HAP-1 (cell line): ENCODE measurements around the gene ST14.

Experiments
- DNase-seq, 2 experiments: peaks; one replicate each; pipeline ENCODE4 v3.0.0-alpha.2; 2016 to 2020; ENCODE audit warnings: low spot score in 2 of 2
- H3K27me3 ChIP-seq: fragments of 250-450 bp; sonication (Bioruptor Pico); 2 replicates; pipeline ENCODE4 v1.5.1; 2020; ENCODE audit warnings: low read depth, mild to moderate bottlenecking, moderate library complexity
- H3K36me3 ChIP-seq: fragments of 250-450 bp; sonication (Bioruptor Pico); replicated peaks from 2 replicates; pipeline ENCODE4 v1.5.1; 2020; ENCODE audit warnings: mild to moderate bottlenecking
- H3K4me1 ChIP-seq: fragments of 250-450 bp; sonication (Bioruptor Pico); 2 replicates; pipeline ENCODE4 v1.5.1; 2020; ENCODE audit warnings: mild to moderate bottlenecking
- H3K4me3 ChIP-seq: fragments of 250-450 bp; sonication (Bioruptor Pico); 2 replicates; pipeline ENCODE4 v1.5.1; 2020; ENCODE audit warnings: mild to moderate bottlenecking, moderate library complexity
- H3K9me3 ChIP-seq: fragments of 250-450 bp; sonication (Bioruptor Pico); 2 replicates; pipeline ENCODE4 v1.5.1; 2020; ENCODE audit warnings: mild to moderate bottlenecking, moderate library complexity
- in situ Hi-C: fragments of 300-500 bp; cut with MboI; formaldehyde crosslinking; loops from 3 replicates; pipeline ENCODE4 v1.14.3; 2020; ENCODE audit warnings: low sequenced_read_pairs, inconsistent platforms, mixed read lengths

ST14 gene

DNA sequence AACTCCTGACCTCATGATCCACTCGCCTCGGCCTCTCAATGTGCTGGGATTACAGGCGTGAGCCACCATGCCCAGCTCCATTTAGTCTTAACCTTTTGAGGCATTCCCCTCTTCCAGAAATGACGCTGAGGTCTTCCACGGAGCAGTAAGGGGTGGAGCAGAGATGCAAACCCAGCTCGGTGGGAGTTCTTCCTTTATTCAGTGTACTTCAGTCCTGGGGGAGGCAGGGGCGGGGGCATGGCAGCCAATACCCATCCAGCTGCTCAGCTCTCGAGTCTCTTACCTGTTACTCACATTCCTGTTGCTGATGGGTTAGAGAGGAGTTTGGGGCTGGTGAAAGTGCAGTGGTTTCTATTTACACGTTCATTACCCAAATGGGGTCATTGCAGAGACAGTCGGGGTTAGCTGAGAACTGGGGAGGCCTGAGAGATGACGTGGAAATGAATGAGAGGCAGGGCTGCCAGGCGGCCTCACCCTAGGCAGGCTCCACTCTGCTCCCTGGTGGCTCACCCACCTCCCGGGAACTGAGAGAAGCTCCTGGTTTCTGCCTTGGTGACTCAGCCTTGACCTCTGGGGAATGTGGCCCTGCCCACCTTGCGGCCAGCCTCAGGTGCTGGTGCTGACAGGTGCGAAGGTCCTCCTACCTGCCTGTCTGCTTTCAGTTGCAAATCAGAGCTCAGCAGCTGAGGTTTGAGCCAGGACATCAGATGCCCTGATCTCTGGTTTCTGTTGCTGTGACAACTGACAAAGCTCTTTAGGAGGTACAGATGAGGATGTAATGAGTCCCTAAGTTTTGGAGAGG, 13.4 kb upstream of the ST14 start:
- DNase-seq, result no peak
- Histone ChIP-seq H3K9me3 (no peaks in the 10 kb centered on the region), H3K4me3 (no peak overlapping the region), H3K4me1 (no peaks in the 10 kb centered on the region), H3K36me3 (peaks cover 35% of the 10 kb centered on the region), H3K27me3 (no peaks in the 10 kb centered on the region)
- in situ Hi-C loops, result no loop called here

DNA sequence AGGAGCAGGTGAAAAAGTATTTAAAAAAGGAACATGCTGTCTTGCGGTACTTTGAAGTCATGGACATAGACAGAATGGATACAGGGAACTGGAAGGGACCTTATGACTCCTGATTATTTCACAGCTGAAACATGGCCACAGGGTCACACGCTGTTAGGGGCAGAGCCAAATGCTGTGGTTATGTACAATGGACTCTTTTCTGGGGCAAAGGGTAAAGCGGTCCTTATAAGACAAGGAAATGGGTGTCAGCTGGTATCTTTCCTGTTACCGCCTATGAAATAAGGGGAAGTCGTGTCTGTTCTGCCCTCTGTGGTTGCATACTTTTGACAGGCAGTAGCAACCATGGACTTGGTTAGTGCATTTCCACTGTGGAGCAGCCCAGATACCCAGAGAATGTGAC, 12.8 kb upstream of the ST14 start:
- no peak overlapping the region for H3K4me3 ChIP-seq
- H3K4me1 ChIP-seq, result no peaks in the 10 kb centered on the region
- in situ Hi-C loops, result no loop called here
- DNase-seq, result no peak
- peaks cover 31% of the 10 kb centered on the region for H3K36me3 ChIP-seq
- no peaks in the 10 kb centered on the region for H3K9me3 ChIP-seq
- no peaks in the 10 kb centered on the region for H3K27me3 ChIP-seq

DNA sequence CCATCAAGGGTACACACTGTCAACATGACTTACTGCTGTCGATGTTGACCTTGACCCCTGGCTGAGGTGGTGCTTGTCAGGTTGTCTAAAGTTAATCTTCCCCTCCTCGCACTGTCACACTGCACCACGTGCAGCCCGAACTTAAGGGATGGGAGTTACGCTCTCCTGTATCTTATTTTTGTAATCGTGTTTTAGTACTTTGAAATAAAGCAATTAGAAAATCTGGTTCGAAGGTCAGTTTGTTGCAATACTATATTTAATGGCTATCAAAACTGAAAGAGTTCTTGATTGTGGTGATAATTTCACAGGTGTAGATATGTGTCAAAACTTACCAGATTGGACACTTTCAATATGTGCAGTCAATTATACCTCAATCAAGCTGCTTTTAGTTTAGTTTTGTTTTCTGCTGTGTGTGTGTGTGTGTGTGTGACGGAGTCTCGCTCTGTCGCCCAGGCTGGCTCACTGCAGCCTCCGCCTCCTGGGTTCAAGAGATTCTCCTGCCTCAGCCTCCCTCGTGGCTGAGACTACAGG, 10.7 kb upstream of the ST14 start:
- in situ Hi-C loops, result no loop called here
- no peak for DNase-seq
- no peaks in the 10 kb centered on the region for H3K4me1 ChIP-seq

DNA sequence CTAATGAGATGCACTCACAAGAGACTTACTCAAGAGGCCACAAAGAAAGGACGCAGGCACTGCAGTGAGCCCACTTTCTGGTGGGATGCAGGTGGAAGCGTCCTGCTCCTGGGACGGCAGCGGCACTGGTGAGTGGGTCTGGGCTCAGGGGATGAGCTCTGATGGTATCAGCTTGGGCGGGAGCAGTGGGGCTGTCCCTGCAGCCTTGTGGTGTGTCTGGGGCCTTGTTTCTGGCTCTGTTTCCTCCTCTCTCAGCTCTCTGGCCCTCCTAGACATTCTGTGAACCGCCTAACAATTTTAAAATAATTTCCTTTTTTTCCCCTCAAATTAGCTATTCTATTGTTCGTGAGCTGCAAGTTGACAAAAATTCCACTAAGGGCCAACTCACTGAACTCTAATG, 8.8 kb upstream of the ST14 start:
- in situ Hi-C loops, result no loop called here
- Histone ChIP-seq H3K36me3 (no peaks in the 10 kb centered on the region), H3K4me1 (no peaks in the 10 kb centered on the region), H3K27me3 (no peaks in the 10 kb centered on the region), H3K4me3 (no peak overlapping the region), H3K9me3 (no peaks in the 10 kb centered on the region)
- DNase-seq, result no peak

More for the DNA sequence above, 10.7 kb upstream of the ST14 start:
- H3K36me3 ChIP-seq, result peaks cover 12% of the 10 kb centered on the region
- H3K27me3 ChIP-seq, result no peaks in the 10 kb centered on the region
- no peaks in the 10 kb centered on the region for H3K9me3 ChIP-seq
- H3K4me3 ChIP-seq, result no peak overlapping the region

DNA sequence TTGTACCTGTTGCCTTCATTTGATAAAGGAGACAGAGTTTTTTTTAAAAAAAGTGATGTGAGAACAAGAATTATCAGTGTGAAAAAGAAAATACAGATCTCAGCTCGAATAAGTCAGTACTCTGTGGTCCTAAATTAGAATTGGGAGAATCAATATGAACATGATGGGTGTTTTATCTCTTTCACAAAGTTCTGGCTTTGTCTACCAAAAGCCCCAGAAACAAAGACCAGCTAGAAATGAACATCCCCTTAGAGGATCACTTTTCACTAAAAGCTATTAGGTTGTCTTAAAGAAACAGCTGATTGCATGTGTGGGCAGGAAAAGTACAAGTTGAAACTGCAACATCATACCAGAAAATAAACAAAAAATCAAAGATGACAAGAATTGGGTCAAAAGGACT, 8.4 kb upstream of the ST14 start:
- Histone ChIP-seq H3K4me3 (no peak overlapping the region), H3K27me3 (no peaks in the 10 kb centered on the region), H3K9me3 (no peaks in the 10 kb centered on the region), H3K4me1 (no peaks in the 10 kb centered on the region), H3K36me3 (no peaks in the 10 kb centered on the region)
- in situ Hi-C loops, result no loop called here
- DNase-seq, result no peak

DNA sequence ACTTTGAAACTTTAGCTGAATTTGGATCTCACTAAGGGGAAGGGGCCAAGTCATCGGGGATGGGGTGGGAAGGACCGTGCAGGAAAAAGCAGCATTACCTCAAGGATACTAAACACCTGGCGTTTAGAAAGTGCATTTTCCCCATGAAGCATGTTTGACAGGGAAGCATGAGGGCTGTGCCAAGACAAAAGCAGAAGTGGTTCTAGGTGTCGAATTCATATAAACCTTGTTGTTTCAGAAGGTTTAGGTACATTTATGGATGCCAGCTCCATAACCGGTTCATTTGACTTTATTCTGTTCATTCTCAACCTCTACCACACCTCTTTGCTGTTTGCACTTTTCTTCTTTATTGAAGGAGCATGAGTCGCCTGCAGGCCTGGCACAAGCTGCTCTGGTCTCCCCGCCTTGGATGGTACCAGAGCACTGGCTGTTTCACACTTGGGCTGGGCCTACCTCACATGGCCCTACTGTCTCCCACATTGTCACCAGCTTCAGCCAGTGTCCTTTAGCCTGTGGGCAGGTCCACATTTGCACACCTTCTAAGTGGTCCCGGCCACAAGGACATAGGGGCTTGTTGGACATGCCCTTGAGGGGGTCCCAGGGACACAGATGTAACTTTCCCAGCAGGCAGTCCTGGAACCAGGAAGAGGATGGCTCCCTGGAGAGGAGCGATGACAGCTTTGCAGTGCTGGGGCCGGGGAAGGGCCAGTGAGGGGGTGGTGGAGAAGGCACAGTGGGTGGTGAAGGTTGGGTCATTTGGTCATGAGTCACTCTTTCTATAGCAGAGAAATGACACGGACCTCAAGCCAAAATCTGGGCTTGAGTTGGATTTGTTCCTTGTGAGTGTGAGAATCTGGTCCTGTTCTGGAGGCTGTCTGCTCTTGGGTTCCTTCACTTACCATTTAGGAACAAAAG, 3.2 kb upstream of the ST14 start:
- no peaks in the 10 kb centered on the region for H3K9me3 ChIP-seq
- no peak for DNase-seq
- no peak overlapping the region for H3K4me3 ChIP-seq
- no peaks in the 10 kb centered on the region for H3K4me1 ChIP-seq
- no peaks in the 10 kb centered on the region for H3K36me3 ChIP-seq
- no peaks in the 10 kb centered on the region for H3K27me3 ChIP-seq
- in situ Hi-C loops, result no loop called here

DNA sequence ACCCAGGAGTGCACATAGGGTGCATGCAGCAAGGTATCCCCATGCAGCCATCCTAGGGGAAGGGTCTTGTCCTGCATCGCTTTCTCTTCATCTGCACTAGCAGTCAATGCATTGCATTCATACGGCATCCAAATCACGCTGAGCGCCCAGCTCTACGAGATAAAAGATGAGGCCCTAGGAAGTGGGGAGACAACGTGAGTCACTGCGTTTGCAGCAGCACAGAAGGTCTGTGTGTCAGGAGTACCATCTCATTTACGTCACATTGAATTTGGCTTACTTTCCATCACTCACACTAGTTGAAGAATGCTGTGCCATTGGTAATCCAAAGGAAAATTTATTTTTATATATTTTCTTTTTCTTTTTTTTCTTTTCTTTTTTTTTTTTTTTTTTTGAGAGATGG, 2.5 kb upstream of the ST14 start:
- H3K9me3 ChIP-seq, result no peaks in the 10 kb centered on the region
- DNase-seq, result no peak
- in situ Hi-C loops, result no loop called here
- H3K27me3 ChIP-seq, result no peaks in the 10 kb centered on the region
- no peaks in the 10 kb centered on the region for H3K36me3 ChIP-seq
- no peak overlapping the region for H3K4me3 ChIP-seq
- H3K4me1 ChIP-seq, result no peaks in the 10 kb centered on the region

DNA sequence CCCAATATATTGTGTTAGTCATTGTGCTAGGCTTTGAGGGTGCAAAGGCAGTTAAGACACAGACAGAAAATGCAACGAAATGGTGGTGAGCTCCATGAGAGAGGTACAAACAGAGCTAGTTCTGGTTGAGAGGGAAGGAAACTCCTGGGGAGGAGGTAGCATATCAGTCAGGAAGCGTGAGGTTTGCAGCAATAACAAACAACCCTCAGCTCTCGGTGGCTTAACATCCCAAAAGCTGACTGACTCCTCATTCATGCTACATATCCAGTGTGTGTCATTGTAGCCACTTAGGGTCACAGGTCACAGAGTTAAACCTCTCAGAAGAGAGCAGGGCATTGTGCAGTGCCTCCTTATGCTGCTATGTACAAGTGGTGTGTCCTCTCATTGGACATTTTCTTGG, 1.7 kb upstream of the ST14 start:
- no peak for DNase-seq
- no peak overlapping the region for H3K4me3 ChIP-seq
- no peaks in the 10 kb centered on the region for H3K36me3 ChIP-seq
- H3K9me3 ChIP-seq, result no peaks in the 10 kb centered on the region
- in situ Hi-C loops, result no loop called here
- H3K4me1 ChIP-seq, result no peaks in the 10 kb centered on the region
- no peaks in the 10 kb centered on the region for H3K27me3 ChIP-seq

DNA sequence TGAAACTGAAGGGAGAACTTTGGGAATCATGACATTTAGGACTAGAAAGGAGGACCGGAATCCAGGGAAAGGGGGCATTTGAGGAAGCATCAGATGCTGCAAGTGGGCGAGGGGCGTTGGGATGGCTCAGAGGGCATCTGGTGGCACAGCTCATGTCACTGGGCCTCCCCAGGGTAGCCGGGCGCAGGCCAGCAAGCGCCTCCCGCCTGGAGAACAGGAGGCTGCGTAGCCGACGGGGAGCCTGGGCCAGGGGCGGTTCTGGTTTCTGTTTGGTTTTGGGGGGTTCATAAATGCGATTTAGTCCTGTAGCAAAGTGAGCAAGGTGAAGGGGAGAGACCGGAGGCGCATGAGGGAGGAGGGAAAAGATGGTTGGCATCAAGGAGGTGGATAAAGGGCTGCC, 443 bp upstream of the ST14 start:
- in situ Hi-C loops, result no loop called here
- no peaks in the 10 kb centered on the region for H3K4me1 ChIP-seq

DNA sequence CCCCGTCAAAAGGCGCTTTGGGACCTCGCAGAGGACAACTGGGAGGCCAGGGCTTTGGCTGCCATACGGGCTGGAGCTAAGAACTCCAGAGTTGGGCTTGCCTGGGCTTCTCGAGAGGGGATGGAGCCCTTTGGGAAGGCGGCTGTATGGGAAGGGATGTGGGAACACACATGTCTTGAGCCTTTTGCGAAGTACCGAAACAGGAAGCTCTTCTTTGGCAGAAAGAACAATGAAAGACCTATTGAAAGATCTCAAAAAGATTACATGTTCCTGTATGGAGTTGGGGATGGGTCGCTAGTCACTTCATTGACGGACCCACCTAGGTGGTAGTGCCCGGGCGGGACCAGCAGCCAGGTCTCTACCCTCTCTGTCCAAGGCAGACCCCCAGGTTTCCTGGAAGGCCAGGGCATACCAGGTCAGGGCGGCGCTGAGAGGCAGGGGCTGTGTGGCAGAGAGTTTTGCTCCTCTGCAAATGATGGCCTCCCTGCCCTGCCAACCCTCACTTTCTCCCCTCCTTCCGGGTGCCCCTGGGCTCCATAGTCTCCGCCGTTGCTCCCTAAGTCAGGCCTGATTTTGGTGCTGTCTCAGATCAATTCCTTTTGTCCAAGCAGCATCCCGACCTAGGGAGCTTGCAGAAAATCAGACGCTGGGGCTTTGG, 1.0 kb downstream of the ST14 start:
- Histone ChIP-seq H3K9me3 (no peaks in the 10 kb centered on the region), H3K4me3 (no peak overlapping the region), H3K36me3 (no peaks in the 10 kb centered on the region), H3K27me3 (no peaks in the 10 kb centered on the region), H3K4me1 (no peaks in the 10 kb centered on the region)
- in situ Hi-C loops, result no loop called here
- no peak for DNase-seq

More for the DNA sequence above, 443 bp upstream of the ST14 start:
- no peaks in the 10 kb centered on the region for H3K9me3 ChIP-seq
- no peaks in the 10 kb centered on the region for H3K36me3 ChIP-seq
- no peaks in the 10 kb centered on the region for H3K27me3 ChIP-seq
- no peak overlapping the region for H3K4me3 ChIP-seq
- DNase-seq, result no peak

DNA sequence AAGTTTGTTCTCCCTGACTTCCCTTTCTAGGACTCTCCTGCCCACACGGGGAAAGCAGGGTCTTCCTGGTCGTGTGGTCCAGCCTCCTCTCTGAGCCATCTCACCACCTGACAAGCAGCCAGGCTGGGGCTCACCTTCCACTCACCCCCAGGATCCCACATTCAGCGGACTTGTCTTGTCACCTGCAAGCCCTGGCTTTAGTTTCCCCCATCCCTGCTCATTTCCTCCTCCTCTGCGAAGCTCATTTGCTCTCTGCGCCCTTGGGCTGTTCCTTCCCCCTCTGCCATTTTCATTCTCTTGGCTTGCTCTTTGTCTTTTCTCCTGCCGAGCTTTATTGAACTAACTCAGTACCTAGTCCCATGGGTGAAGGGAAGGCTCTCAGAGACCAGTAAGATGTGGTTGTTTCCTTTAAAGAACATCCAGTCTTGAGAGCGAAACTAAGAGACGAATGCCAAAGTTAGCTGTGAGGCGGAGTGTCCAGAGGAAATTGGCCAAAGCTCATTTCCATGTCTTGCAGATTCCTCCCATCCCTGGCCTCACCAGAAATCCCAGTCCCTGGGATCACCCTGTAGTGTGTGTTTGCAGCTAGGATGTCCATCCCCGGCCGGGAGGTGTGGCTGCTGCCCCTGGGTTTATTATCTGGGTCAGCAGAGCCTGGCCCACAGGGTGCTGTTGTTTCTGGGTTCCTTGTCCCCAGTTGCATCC, 2.0 kb downstream of the ST14 start:
- no peaks in the 10 kb centered on the region for H3K4me1 ChIP-seq
- H3K4me3 ChIP-seq, result no peak overlapping the region
- in situ Hi-C loops, result no loop called here
- no peaks in the 10 kb centered on the region for H3K9me3 ChIP-seq
- H3K36me3 ChIP-seq, result no peaks in the 10 kb centered on the region
- no peaks in the 10 kb centered on the region for H3K27me3 ChIP-seq
- DNase-seq, result no peak

DNA sequence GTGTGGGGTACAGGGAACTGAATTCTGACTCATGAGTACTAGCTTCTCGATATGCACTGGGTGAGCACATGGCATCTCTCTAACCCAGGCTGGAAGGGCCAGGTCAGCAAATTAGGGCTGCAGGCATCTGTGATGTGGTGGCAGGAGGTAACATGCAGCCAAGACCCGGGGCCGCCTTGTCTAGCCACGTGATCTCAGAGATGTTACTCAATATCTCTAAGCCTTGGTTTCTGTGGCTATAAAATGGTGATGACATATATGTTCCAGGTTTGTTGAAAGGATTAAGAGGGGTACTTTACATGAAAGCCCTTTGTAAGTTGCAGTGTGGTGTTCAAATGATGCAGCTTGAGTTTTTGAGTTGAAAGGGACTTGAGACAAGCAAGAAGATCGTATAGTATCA, 3.2 kb downstream of the ST14 start:
- Histone ChIP-seq H3K4me1 (no peaks in the 10 kb centered on the region), H3K27me3 (no peaks in the 10 kb centered on the region), H3K36me3 (no peaks in the 10 kb centered on the region), H3K9me3 (no peaks in the 10 kb centered on the region), H3K4me3 (no peak overlapping the region)
- in situ Hi-C loops, result no loop called here
- no peak for DNase-seq
